Endothelial cell (in vitro differentiated cells): ENCODE data around the gene TRIM14. TPM values are rescaled to one million over a fixed set of nuclear protein-coding genes. Genes with fewer than 3 reads are reported as not detected.
A peak's percentile ranks its signal among the peaks of the same experiment; 100 is the strongest.

Source experiments
- DNase-seq: peaks from one replicate; pipeline ENCODE4 v3.0.0; 2021; ENCODE audit warnings: low spot score
- H3K27ac Mint-ChIP-seq: one replicate; pipeline ENCODE4 v1.8.0; 2021; ENCODE audit warnings: mixed read lengths, inconsistent platforms; ENCODE audit not compliant: unreplicated experiment
- H3K27me3 Mint-ChIP-seq: one replicate; pipeline ENCODE4 v1.8.0; 2021; ENCODE audit warnings: mild to moderate bottlenecking, moderate library complexity, mixed read lengths, inconsistent platforms; ENCODE audit not compliant: unreplicated experiment
- H3K36me3 Mint-ChIP-seq: one replicate; pipeline ENCODE4 v1.8.0; 2021; ENCODE audit warnings: mild to moderate bottlenecking, low read depth, mixed read lengths, inconsistent platforms; ENCODE audit not compliant: unreplicated experiment
- H3K4me1 Mint-ChIP-seq: one replicate; pipeline ENCODE4 v1.8.0; 2021; ENCODE audit warnings: mild to moderate bottlenecking, mixed read lengths, inconsistent platforms; ENCODE audit not compliant: unreplicated experiment
- H3K4me3 Mint-ChIP-seq: one replicate; pipeline ENCODE4 v1.8.0; 2021; ENCODE audit warnings: mild to moderate bottlenecking, mixed read lengths, inconsistent platforms; ENCODE audit not compliant: unreplicated experiment
- H3K9me3 Mint-ChIP-seq: one replicate; pipeline ENCODE4 v1.8.0; 2021; ENCODE audit warnings: mixed read lengths, inconsistent platforms; ENCODE audit not compliant: unreplicated experiment
- total RNA-seq: library from RNA; stranded (reverse); fragmentation: NEBNext Ultra II Directional; extraction: Animal tissue kit (Norgen Biotek cat#: 25700); gene quantifications from one replicate; pipeline ENCODE4 v1.2.1, GENCODE V29; 2021; ENCODE audit not compliant: unreplicated experiment
- TF ChIP-seq, protein P1 (sequence below): fragments of 200-600 bp; sonication (generic); IDR thresholded peaks from one replicate; pipeline ENCODE4 v1.5.0; 2021; ENCODE audit warnings: antibody characterized with exemption; ENCODE audit not compliant: unreplicated experiment

Gene TRIM14
- total RNA-seq, 1 donor from 2014 or later: 0.97 TPM

DNA sequence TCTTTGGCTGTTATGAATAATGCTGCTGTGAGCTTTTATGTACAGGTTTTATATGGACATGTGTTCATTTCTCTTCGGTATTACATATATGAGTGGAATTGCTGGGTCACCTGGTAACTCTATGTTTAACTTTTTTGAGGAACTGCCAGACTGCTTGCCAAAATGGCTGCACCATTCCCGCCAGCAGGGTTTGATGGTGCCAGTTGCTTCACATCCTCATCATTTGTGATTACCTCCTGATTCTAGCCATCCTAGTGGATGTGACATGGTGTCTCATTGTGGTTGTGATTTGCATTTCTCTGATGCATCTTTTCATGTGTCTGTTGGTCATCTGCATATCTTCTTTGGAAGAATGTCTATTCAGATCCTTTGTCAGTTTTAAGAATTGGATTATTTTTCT lies 51.8 kb downstream of the TRIM14 start:
- Mint-ChIP-seq H3K4me1 (no peaks in the 10 kb centered on the region), H3K36me3 (peaks cover 15% of the 10 kb centered on the region), H3K27ac (no peak overlapping the region), H3K27me3 (peaks cover 2% of the 10 kb centered on the region), H3K4me3 (no peak overlapping the region), H3K9me3 (no peaks in the 10 kb centered on the region)
- TF ChIP-seq, protein P1, sequence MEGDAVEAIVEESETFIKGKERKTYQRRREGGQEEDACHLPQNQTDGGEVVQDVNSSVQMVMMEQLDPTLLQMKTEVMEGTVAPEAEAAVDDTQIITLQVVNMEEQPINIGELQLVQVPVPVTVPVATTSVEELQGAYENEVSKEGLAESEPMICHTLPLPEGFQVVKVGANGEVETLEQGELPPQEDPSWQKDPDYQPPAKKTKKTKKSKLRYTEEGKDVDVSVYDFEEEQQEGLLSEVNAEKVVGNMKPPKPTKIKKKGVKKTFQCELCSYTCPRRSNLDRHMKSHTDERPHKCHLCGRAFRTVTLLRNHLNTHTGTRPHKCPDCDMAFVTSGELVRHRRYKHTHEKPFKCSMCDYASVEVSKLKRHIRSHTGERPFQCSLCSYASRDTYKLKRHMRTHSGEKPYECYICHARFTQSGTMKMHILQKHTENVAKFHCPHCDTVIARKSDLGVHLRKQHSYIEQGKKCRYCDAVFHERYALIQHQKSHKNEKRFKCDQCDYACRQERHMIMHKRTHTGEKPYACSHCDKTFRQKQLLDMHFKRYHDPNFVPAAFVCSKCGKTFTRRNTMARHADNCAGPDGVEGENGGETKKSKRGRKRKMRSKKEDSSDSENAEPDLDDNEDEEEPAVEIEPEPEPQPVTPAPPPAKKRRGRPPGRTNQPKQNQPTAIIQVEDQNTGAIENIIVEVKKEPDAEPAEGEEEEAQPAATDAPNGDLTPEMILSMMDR: no peak
- DNase-seq: no peak

DNA sequence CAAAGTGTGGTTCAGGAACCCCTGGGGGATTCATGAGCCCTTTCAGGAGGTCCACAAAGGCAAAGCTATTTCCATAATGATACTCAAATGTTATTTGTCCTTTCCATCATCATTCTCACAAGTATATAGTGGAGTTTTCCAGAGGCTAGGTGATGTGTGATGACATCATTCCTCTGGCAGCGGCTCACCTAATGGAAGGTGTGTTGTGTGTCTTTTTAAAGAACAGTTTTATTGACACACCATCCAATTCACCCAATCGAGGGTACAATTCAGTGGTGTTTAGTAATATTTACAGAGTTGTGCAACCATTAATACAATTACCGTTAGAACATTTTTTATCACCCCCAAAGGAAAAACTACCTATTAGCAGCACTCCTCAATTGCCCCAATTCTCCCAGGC lies 52.8 kb downstream of the TRIM14 start:
- H3K36me3 Mint-ChIP-seq: peaks cover 15% of the 10 kb centered on the region

DNA sequence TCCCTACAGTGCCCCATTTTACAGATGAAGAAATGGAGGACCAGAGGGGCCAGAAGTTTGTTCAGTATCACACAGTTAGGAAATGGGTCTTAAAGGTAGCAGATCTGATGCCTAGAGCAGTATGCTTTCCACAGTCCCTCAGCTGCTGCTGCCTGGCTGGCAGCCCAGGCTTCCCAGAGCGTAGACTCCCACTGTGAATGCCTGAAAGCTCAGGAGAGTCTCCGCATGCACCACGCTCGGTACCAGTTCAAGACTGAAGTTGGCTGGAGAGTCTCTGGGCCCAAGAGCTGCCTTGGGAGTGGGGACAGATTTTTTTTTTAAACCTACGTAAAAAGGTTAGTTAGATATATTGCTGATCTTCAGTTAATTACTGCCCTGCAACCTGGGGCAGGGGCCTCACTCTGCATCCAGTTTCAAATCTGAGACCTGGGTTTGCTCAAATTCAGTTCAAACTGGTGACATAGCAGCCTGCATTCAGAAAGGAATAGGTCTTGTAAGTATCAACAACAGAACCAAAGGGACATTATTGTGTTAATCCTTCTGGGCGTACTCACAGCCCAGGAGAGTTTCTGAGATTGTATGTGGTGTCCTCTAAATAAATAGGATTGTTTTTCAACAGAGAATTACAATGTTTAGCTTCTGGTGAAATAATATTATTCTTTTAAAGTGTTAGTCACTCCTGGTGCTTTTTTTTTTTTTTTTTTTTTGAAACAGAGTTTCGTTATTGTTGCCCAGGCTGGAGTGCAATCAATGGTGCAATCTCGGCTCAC lies 54.2 kb downstream of the TRIM14 start:
- Mint-ChIP-seq H3K27me3 (no peaks in the 10 kb centered on the region), H3K27ac (no peak overlapping the region), H3K9me3 (no peaks in the 10 kb centered on the region), H3K4me3 (no peak overlapping the region), H3K4me1 (no peaks in the 10 kb centered on the region), H3K36me3 (peaks cover 19% of the 10 kb centered on the region)
- DNase-seq: no peak
- TF ChIP-seq, protein P1: no peak

More for the DNA sequence above, 52.8 kb downstream of the TRIM14 start:
- DNase-seq: no peak
- TF ChIP-seq, protein P1: no peak
- Mint-ChIP-seq H3K4me1 (no peaks in the 10 kb centered on the region), H3K4me3 (no peak overlapping the region), H3K27me3 (no peaks in the 10 kb centered on the region), H3K27ac (no peak overlapping the region), H3K9me3 (no peaks in the 10 kb centered on the region)

DNA sequence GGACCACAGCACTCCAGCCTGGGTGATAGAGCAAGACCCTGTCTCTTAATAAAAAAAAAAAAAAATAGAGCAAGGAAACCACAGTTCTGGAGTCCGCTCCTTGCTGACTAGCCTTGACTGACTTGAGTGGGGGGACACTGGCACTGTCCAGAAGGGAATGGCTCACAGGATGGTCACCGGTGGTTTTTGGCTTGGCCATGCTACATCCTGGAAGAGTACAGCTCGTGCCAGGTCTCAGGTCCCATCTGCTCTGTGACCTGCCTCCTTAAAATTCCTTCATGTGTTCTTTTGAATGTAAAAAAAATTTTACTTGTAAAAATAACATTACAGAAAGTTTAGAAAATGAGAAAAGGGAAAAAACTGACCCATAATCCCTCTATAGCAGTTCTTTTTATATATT lies 56.9 kb downstream of the TRIM14 start:
- H3K27ac Mint-ChIP-seq: no peak overlapping the region
- peaks cover 21% of the 10 kb centered on the region for H3K36me3 Mint-ChIP-seq
- H3K4me1 Mint-ChIP-seq: peaks cover 5% of the 10 kb centered on the region
- no peak overlapping the region for H3K4me3 Mint-ChIP-seq
- no peaks in the 10 kb centered on the region for H3K9me3 Mint-ChIP-seq
- H3K27me3 Mint-ChIP-seq: peaks cover 3% of the 10 kb centered on the region
- DNase-seq: no peak
- TF ChIP-seq, protein P1: no peak

DNA sequence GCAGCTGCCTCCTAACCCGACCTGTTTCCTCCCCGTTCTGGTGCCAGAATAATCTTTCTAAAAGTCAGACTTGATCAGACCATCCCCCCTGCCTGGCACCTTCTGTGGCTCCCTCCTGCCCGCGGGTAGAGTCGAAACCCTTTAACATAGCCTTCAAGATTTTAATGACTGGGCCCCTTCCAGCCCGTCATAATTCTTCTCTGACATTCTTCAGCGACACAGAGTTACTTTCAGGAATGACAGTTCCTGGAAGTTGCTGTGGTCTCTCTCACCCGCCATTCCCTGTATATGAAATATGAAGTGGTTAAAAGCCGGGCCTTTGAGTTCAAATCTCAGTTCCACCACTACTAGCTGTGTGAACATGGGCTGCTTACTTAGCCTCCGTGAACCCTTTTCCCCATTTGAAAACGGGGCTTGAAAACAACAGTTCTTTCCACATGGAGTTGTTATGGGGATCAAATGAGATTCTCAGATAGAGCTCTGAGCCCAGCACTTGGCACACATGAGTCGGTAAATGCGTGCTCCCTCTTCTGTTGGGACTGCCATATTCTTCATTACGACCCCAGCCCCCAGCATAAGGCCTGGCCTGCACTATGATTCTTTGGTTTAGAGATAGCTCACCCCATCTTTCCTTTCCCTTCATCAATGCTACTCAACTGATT lies 61.8 kb downstream of the TRIM14 start:
- no peak for DNase-seq
- peak overlapping the region; percentile 98 for H3K4me3 Mint-ChIP-seq
- no peaks in the 10 kb centered on the region for H3K9me3 Mint-ChIP-seq
- H3K27ac Mint-ChIP-seq: peak overlapping the region; percentile 99
- peaks cover 8% of the 10 kb centered on the region for H3K36me3 Mint-ChIP-seq
- H3K4me1 Mint-ChIP-seq: peaks cover 7% of the 10 kb centered on the region
- H3K27me3 Mint-ChIP-seq: peaks cover 4% of the 10 kb centered on the region
- TF ChIP-seq, protein P1: no peak
